GM12891 (cell line): ENCODE measurements around the gene GPR183.

Source experiments
- PAX5 ChIP-seq: IDR thresholded peaks from 2 replicates; pipeline ENCODE4 v1.6.1; 2011; ENCODE audit warnings: low read length, moderate library complexity, mild to moderate bottlenecking; ENCODE audit not compliant: insufficient read depth, severe bottlenecking
- POLR2A ChIP-seq: IDR thresholded peaks from 2 replicates; pipeline ENCODE4 v1.6.1; 2011; ENCODE audit warnings: low read depth, low read length, control low read depth
- POLR2AphosphoS5 ChIP-seq: IDR thresholded peaks from 2 replicates; pipeline ENCODE4 v1.6.1; 2011; ENCODE audit warnings: low read depth, low read length, control low read depth
- SPI1 ChIP-seq: IDR thresholded peaks from 2 replicates; pipeline ENCODE4 v1.6.1; 2011; ENCODE audit warnings: low read depth, low read length, control low read depth
- TAF1 ChIP-seq: IDR thresholded peaks from 2 replicates; pipeline ENCODE4 v1.6.1; 2011; ENCODE audit warnings: low read depth, low read length, control low read depth

GRCh38 chr13:99356262-99357091 lies 49.3 kb upstream of the GPR183 start:
- TF ChIP-seq POLR2A (no peak), TAF1 (no peak), POLR2AphosphoS5 (no peak), PAX5 (no peak), SPI1 (no peak)
